ENCODE data around the gene LRP1.

DNA sequence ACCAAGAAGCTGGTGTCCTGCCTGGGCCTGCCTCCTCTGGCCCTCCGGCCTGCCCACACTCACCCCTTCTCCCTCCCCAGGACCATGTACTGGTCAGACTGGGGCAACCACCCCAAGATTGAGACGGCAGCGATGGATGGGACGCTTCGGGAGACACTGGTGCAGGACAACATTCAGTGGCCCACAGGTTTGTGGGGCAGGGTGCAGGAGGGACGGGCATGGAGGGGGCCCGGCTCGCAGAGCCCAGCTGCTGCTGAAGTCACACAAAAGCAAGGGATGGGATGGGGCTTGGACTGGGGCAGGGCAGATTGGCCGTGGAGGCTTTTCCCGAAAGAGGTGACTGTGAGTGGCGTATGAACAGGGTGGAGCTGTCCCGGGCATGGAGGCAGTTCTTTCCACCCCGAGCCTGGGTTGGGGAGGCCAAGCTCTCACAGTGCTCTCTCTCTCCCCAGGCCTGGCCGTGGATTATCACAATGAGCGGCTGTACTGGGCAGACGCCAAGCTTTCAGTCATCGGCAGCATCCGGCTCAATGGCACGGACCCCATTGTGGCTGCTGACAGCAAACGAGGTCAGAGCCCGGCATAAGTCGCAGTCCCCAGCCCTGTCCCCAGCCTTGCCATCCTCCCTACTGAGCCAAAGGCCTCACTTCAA lies 80.5 kb downstream of the LRP1 start:
- TF ChIP-seq, protein P1, sequence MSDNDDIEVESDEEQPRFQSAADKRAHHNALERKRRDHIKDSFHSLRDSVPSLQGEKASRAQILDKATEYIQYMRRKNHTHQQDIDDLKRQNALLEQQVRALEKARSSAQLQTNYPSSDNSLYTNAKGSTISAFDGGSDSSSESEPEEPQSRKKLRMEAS (IDR thresholded peaks at IDR 0.05): no peak
- TF ChIP-seq, protein P2, sequence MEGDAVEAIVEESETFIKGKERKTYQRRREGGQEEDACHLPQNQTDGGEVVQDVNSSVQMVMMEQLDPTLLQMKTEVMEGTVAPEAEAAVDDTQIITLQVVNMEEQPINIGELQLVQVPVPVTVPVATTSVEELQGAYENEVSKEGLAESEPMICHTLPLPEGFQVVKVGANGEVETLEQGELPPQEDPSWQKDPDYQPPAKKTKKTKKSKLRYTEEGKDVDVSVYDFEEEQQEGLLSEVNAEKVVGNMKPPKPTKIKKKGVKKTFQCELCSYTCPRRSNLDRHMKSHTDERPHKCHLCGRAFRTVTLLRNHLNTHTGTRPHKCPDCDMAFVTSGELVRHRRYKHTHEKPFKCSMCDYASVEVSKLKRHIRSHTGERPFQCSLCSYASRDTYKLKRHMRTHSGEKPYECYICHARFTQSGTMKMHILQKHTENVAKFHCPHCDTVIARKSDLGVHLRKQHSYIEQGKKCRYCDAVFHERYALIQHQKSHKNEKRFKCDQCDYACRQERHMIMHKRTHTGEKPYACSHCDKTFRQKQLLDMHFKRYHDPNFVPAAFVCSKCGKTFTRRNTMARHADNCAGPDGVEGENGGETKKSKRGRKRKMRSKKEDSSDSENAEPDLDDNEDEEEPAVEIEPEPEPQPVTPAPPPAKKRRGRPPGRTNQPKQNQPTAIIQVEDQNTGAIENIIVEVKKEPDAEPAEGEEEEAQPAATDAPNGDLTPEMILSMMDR (IDR thresholded peaks at IDR 0.05; ENCODE audit: low read depth, low read length, missing input control): no peak
- TF ChIP-seq JUND (IDR thresholded peaks at IDR 0.05): no peak
